ENCODE results near the gene BANF2. TPM values are rescaled to one million over a fixed set of nuclear protein-coding genes. Genes with fewer than 3 reads are reported as not detected.
"Not testable (repeated sequence)": the region's sequence is repeated elsewhere in the genome, so short reads cannot be mapped to it uniquely, and the experiment has no call there.

The BANF2 gene
- total RNA-seq, 1 donor from 2014 or later = not detected

GRCh38 chr20:17706632-17707031, 6.9 kb downstream of the BANF2 start:
- intact Hi-C loops (cut with DNase I) = no loop called here
- no peaks in the 10 kb centered on the region for H3K36me3 ChIP-seq
- TF ChIP-seq CTCF (IDR thresholded peaks at IDR 0.05) (no peak), POLR2A (IDR thresholded peaks at IDR 0.05) (no peak), POLR2AphosphoS5 (IDR thresholded peaks at IDR 0.05; ENCODE audit: insufficient read depth in 1 of 2, low read depth in 1 of 2) (no peak)

GRCh38 chr20:17707951-17708350, 8.2 kb downstream of the BANF2 start:
- H3K9me3 ChIP-seq; H3K4me3 ChIP-seq; DNase-seq (ENCODE audit: extremely low spot score in 2 of 2); intact Hi-C loops (cut with DNase I); H3K27ac ChIP-seq; H3K27me3 ChIP-seq; H3K36me3 ChIP-seq: not testable (repeated sequence)
- peaks cover 30% of the 10 kb centered on the region for H3K4me1 ChIP-seq

More at GRCh38 chr20:17706632-17707031, 6.9 kb downstream of the BANF2 start:
- no peak for DNase-seq (ENCODE audit: extremely low spot score in 2 of 2)
- H3K27ac ChIP-seq = no peak overlapping the region
- H3K4me3 ChIP-seq = no peak overlapping the region
- peaks cover 29% of the 10 kb centered on the region for H3K4me1 ChIP-seq
- no peaks in the 10 kb centered on the region for H3K9me3 ChIP-seq
- H3K27me3 ChIP-seq = no peaks in the 10 kb centered on the region

GRCh38 chr20:17708675-17709360, 9.1 kb downstream of the BANF2 start:
- Histone ChIP-seq H3K4me3 (no peak overlapping the region), H3K36me3 (no peaks in the 10 kb centered on the region), H3K9me3 (no peaks in the 10 kb centered on the region), H3K27ac (no peak overlapping the region), H3K4me1 (peaks cover 30% of the 10 kb centered on the region), H3K27me3 (no peaks in the 10 kb centered on the region)
- intact Hi-C loops (cut with DNase I) = no loop called here
- DNase-seq (ENCODE audit: extremely low spot score in 2 of 2) = no peak
- TF ChIP-seq CTCF (IDR thresholded peaks at IDR 0.05) (no peak), POLR2AphosphoS5 (IDR thresholded peaks at IDR 0.05; ENCODE audit: insufficient read depth in 1 of 2, low read depth in 1 of 2) (no peak), POLR2A (IDR thresholded peaks at IDR 0.05) (no peak)

GRCh38 chr20:17709361-17710293, 9.9 kb downstream of the BANF2 start:
- H3K27me3 ChIP-seq = no peaks in the 10 kb centered on the region
- H3K4me1 ChIP-seq = peaks cover 30% of the 10 kb centered on the region
- no peak for TF ChIP-seq POLR2A (IDR thresholded peaks at IDR 0.05)
- TF ChIP-seq POLR2AphosphoS5 (IDR thresholded peaks at IDR 0.05; ENCODE audit: insufficient read depth in 1 of 2, low read depth in 1 of 2) = no peak
- TF ChIP-seq CTCF (IDR thresholded peaks at IDR 0.05) = no peak
- peak overlapping the region; percentile 44 for H3K27ac ChIP-seq
- no peak for DNase-seq (ENCODE audit: extremely low spot score in 2 of 2)
- intact Hi-C loops (cut with DNase I) = no loop called here
- no peak overlapping the region for H3K4me3 ChIP-seq
- H3K9me3 ChIP-seq = no peaks in the 10 kb centered on the region
- H3K36me3 ChIP-seq = no peaks in the 10 kb centered on the region

GRCh38 chr20:17710379-17711266, 10.9 kb downstream of the BANF2 start:
- no peaks in the 10 kb centered on the region for H3K9me3 ChIP-seq
- TF ChIP-seq POLR2AphosphoS5 (IDR thresholded peaks at IDR 0.05; ENCODE audit: insufficient read depth in 1 of 2, low read depth in 1 of 2) (peak in 1 of 2 donors; percentile 26), POLR2A (IDR thresholded peaks at IDR 0.05) (no peak), CTCF (IDR thresholded peaks at IDR 0.05) (no peak)
- H3K36me3 ChIP-seq = no peaks in the 10 kb centered on the region
- peaks cover 30% of the 10 kb centered on the region for H3K4me1 ChIP-seq
- DNase-seq (ENCODE audit: extremely low spot score in 2 of 2) = no peak
- intact Hi-C loops (cut with DNase I) = no loop called here
- H3K27me3 ChIP-seq = no peaks in the 10 kb centered on the region
- H3K4me3 ChIP-seq = no peak overlapping the region
- H3K27ac ChIP-seq = peak overlapping the region; percentile 44

Data from vagina (tissue), 2 donors.